Stimulated activated CD8-positive, alpha-beta memory T cell treated with anti-CD3 and anti-CD28 coated beads, Interleukin-7, amount 100 ng/mL, for 1 hour (primary cell): ENCODE data around the gene TMEM269.

ENCODE experiments used
- DNase-seq, 2 donors: peaks; one replicate each; pipeline ENCODE4 v3.0.0-alpha.2; 2020; ENCODE audit warnings: low read depth in 2 of 2

Gene TMEM269

GRCh38 chr1:42847721-42848460 is 63.1 kb downstream of the TMEM269 start:
- no peak for DNase-seq

- DNase-seq, result no peak
Measured at GRCh38 chr1:42848823-42849537, 64.2 kb downstream of the TMEM269 start.

GRCh38 chr1:42849944-42850343 is 65.2 kb downstream of the TMEM269 start:
- no peak for DNase-seq
